Measurements from ENCODE around the gene MGP. TPM values are rescaled to one million over a fixed set of nuclear protein-coding genes. Genes with fewer than 3 reads are reported as not detected.

MGP gene
- polyA plus RNA-seq, 1 experiment, result 4.0 TPM

- Histone ChIP-seq H3K27me3 (ENCODE audit: control insufficient read depth, insufficient read depth, low read length) (no peaks in the 10 kb centered on the region), H3K27ac (ENCODE audit: low read depth, low read length) (no peak overlapping the region), H3K9me3 (ENCODE audit: control insufficient read depth, insufficient read depth, low read length) (no peaks in the 10 kb centered on the region), H3K4me3 (ENCODE audit: low read depth, low read length) (no peak overlapping the region)
- ChIA-PET POLR2A (no interaction called here), CTCF (interaction anchor here (0.9 kb wide), 1 partner anchor 15 kb away, joined by 3 read pairs; no protein-coding TSS in a partner anchor)
- DNase-seq (ENCODE audit: low read depth, low spot score), result no peak
- TF ChIP-seq CTCF (IDR thresholded peaks at IDR 0.05; ENCODE audit: low read depth, low read length), result no peak
These were observed 25.5 kb upstream of the MGP start for GRCh38 chr12:14911131-14911530.

GRCh38 chr12:14910090-14910915, 24.6 kb upstream of the MGP start:
- no peak for DNase-seq (ENCODE audit: low read depth, low spot score)
- ChIA-PET POLR2A (no interaction called here), CTCF (no interaction called here)
- H3K27me3 ChIP-seq (ENCODE audit: control insufficient read depth, insufficient read depth, low read length), result no peaks in the 10 kb centered on the region
- no peak overlapping the region for H3K27ac ChIP-seq (ENCODE audit: low read depth, low read length)
- no peaks in the 10 kb centered on the region for H3K9me3 ChIP-seq (ENCODE audit: control insufficient read depth, insufficient read depth, low read length)
- TF ChIP-seq CTCF (IDR thresholded peaks at IDR 0.05; ENCODE audit: low read depth, low read length), result no peak
- no peak overlapping the region for H3K4me3 ChIP-seq (ENCODE audit: low read depth, low read length)

GRCh38 chr12:14907953-14908352, 22.3 kb upstream of the MGP start:
- H3K4me3 ChIP-seq (ENCODE audit: low read depth, low read length), result no peak overlapping the region
- H3K9me3 ChIP-seq (ENCODE audit: control insufficient read depth, insufficient read depth, low read length), result no peaks in the 10 kb centered on the region
- DNase-seq (ENCODE audit: low read depth, low spot score), result no peak
- POLR2A ChIA-PET, result no interaction called here
- no peak for TF ChIP-seq CTCF (IDR thresholded peaks at IDR 0.05; ENCODE audit: low read depth, low read length)
- no peak overlapping the region for H3K27ac ChIP-seq (ENCODE audit: low read depth, low read length)
- CTCF ChIA-PET, result no interaction called here
- no peaks in the 10 kb centered on the region for H3K27me3 ChIP-seq (ENCODE audit: control insufficient read depth, insufficient read depth, low read length)

GRCh38 chr12:14906114-14906513, 20.5 kb upstream of the MGP start:
- DNase-seq (ENCODE audit: low read depth, low spot score), result no peak
- Histone ChIP-seq H3K27me3 (ENCODE audit: control insufficient read depth, insufficient read depth, low read length) (no peaks in the 10 kb centered on the region), H3K27ac (ENCODE audit: low read depth, low read length) (no peak overlapping the region), H3K4me3 (ENCODE audit: low read depth, low read length) (no peak overlapping the region), H3K9me3 (ENCODE audit: control insufficient read depth, insufficient read depth, low read length) (no peaks in the 10 kb centered on the region)
- POLR2A ChIA-PET, result no interaction called here
- no peak for TF ChIP-seq CTCF (IDR thresholded peaks at IDR 0.05; ENCODE audit: low read depth, low read length)
- CTCF ChIA-PET, result no interaction called here

- Histone ChIP-seq H3K9me3 (ENCODE audit: control insufficient read depth, insufficient read depth, low read length) (no peaks in the 10 kb centered on the region), H3K27ac (ENCODE audit: low read depth, low read length) (no peak overlapping the region), H3K27me3 (ENCODE audit: control insufficient read depth, insufficient read depth, low read length) (no peaks in the 10 kb centered on the region), H3K4me3 (ENCODE audit: low read depth, low read length) (no peak overlapping the region)
- TF ChIP-seq CTCF (IDR thresholded peaks at IDR 0.05; ENCODE audit: low read depth, low read length), result no peak
- CTCF ChIA-PET, result no interaction called here
- no peak for DNase-seq (ENCODE audit: low read depth, low spot score)
- POLR2A ChIA-PET, result no interaction called here
These were observed 19.8 kb upstream of the MGP start for GRCh38 chr12:14905269-14906004.
